Measurements from ENCODE around the gene SPATA45.
A peak's percentile ranks its signal among the peaks of the same experiment; 100 is the strongest.

Gene SPATA45

GRCh38 chr1:212825798-212826452 is 21.5 kb downstream of the SPATA45 start:
- no peaks in the 10 kb centered on the region for H3K4me1 ChIP-seq (ENCODE audit: control insufficient read depth, insufficient read depth, low read length)
- H3K27ac ChIP-seq (ENCODE audit: low read depth, low read length) = no peak overlapping the region
- H3K36me3 ChIP-seq (ENCODE audit: control insufficient read depth, insufficient read depth, low read length) = no peaks in the 10 kb centered on the region
- no peak overlapping the region for H3K9ac ChIP-seq (ENCODE audit: low read length)
- no peak overlapping the region for H3K4me3 ChIP-seq (ENCODE audit: low read length)
- no peaks in the 10 kb centered on the region for H3K27me3 ChIP-seq (ENCODE audit: control insufficient read depth, insufficient read depth, low read length)

GRCh38 chr1:212824201-212824600 is 23.2 kb downstream of the SPATA45 start:
- Histone ChIP-seq H3K4me1 (ENCODE audit: control insufficient read depth, insufficient read depth, low read length) (no peaks in the 10 kb centered on the region), H3K9ac (ENCODE audit: low read length) (no peak overlapping the region), H3K36me3 (ENCODE audit: control insufficient read depth, insufficient read depth, low read length) (no peaks in the 10 kb centered on the region), H3K27me3 (ENCODE audit: control insufficient read depth, insufficient read depth, low read length) (no peaks in the 10 kb centered on the region), H3K27ac (ENCODE audit: low read depth, low read length) (no peak overlapping the region), H3K4me3 (ENCODE audit: low read length) (no peak overlapping the region)

- Histone ChIP-seq H3K27ac (ENCODE audit: low read depth, low read length) (no peak overlapping the region), H3K4me3 (ENCODE audit: low read length) (no peak overlapping the region), H3K27me3 (ENCODE audit: control insufficient read depth, insufficient read depth, low read length) (no peaks in the 10 kb centered on the region), H3K9ac (ENCODE audit: low read length) (no peak overlapping the region), H3K36me3 (ENCODE audit: control insufficient read depth, insufficient read depth, low read length) (no peaks in the 10 kb centered on the region), H3K4me1 (ENCODE audit: control insufficient read depth, insufficient read depth, low read length) (no peaks in the 10 kb centered on the region)
Measured at GRCh38 chr1:212822956-212823355, 24.5 kb downstream of the SPATA45 start.

GRCh38 chr1:212820969-212821368 is 26.5 kb downstream of the SPATA45 start:
- H3K27ac ChIP-seq (ENCODE audit: low read depth, low read length) = no peak overlapping the region
- H3K9ac ChIP-seq (ENCODE audit: low read length) = no peak overlapping the region
- no peaks in the 10 kb centered on the region for H3K27me3 ChIP-seq (ENCODE audit: control insufficient read depth, insufficient read depth, low read length)
- no peaks in the 10 kb centered on the region for H3K4me1 ChIP-seq (ENCODE audit: control insufficient read depth, insufficient read depth, low read length)
- no peaks in the 10 kb centered on the region for H3K36me3 ChIP-seq (ENCODE audit: control insufficient read depth, insufficient read depth, low read length)
- H3K4me3 ChIP-seq (ENCODE audit: low read length) = no peak overlapping the region

- no peaks in the 10 kb centered on the region for H3K4me1 ChIP-seq (ENCODE audit: control insufficient read depth, insufficient read depth, low read length)
- no peaks in the 10 kb centered on the region for H3K36me3 ChIP-seq (ENCODE audit: control insufficient read depth, insufficient read depth, low read length)
- no peaks in the 10 kb centered on the region for H3K27me3 ChIP-seq (ENCODE audit: control insufficient read depth, insufficient read depth, low read length)
- H3K9ac ChIP-seq (ENCODE audit: low read length) = no peak overlapping the region
- H3K4me3 ChIP-seq (ENCODE audit: low read length) = no peak overlapping the region
- no peak overlapping the region for H3K27ac ChIP-seq (ENCODE audit: low read depth, low read length)
Measured at GRCh38 chr1:212819726-212820125, 27.7 kb downstream of the SPATA45 start.

- Histone ChIP-seq H3K36me3 (ENCODE audit: control insufficient read depth, insufficient read depth, low read length) (no peaks in the 10 kb centered on the region), H3K27ac (ENCODE audit: low read depth, low read length) (no peak overlapping the region), H3K27me3 (ENCODE audit: control insufficient read depth, insufficient read depth, low read length) (no peaks in the 10 kb centered on the region), H3K9ac (ENCODE audit: low read length) (no peak overlapping the region), H3K4me3 (ENCODE audit: low read length) (no peak overlapping the region), H3K4me1 (ENCODE audit: control insufficient read depth, insufficient read depth, low read length) (no peaks in the 10 kb centered on the region)
Measured at GRCh38 chr1:212816567-212817278, 30.7 kb downstream of the SPATA45 start.

- H3K4me3 ChIP-seq (ENCODE audit: low read length) = no peak overlapping the region
- no peaks in the 10 kb centered on the region for H3K4me1 ChIP-seq (ENCODE audit: control insufficient read depth, insufficient read depth, low read length)
- H3K27ac ChIP-seq (ENCODE audit: low read depth, low read length) = no peak overlapping the region
- H3K27me3 ChIP-seq (ENCODE audit: control insufficient read depth, insufficient read depth, low read length) = no peaks in the 10 kb centered on the region
- no peaks in the 10 kb centered on the region for H3K36me3 ChIP-seq (ENCODE audit: control insufficient read depth, insufficient read depth, low read length)
- no peak overlapping the region for H3K9ac ChIP-seq (ENCODE audit: low read length)
Measured at GRCh38 chr1:212814537-212815334, 32.7 kb downstream of the SPATA45 start.

GRCh38 chr1:212805767-212806166 is 41.7 kb downstream of the SPATA45 start:
- Histone ChIP-seq H3K9ac (ENCODE audit: low read length) (no peak overlapping the region), H3K4me1 (ENCODE audit: control insufficient read depth, insufficient read depth, low read length) (no peaks in the 10 kb centered on the region), H3K27ac (ENCODE audit: low read depth, low read length) (no peak overlapping the region), H3K27me3 (ENCODE audit: control insufficient read depth, insufficient read depth, low read length) (no peaks in the 10 kb centered on the region), H3K36me3 (ENCODE audit: control insufficient read depth, insufficient read depth, low read length) (peaks cover 2% of the 10 kb centered on the region), H3K4me3 (ENCODE audit: low read length) (no peak overlapping the region)

- H3K36me3 ChIP-seq (ENCODE audit: control insufficient read depth, insufficient read depth, low read length) = peaks cover 5% of the 10 kb centered on the region
- no peaks in the 10 kb centered on the region for H3K27me3 ChIP-seq (ENCODE audit: control insufficient read depth, insufficient read depth, low read length)
- H3K9ac ChIP-seq (ENCODE audit: low read length) = no peak overlapping the region
- no peak overlapping the region for H3K27ac ChIP-seq (ENCODE audit: low read depth, low read length)
- no peak overlapping the region for H3K4me3 ChIP-seq (ENCODE audit: low read length)
- H3K4me1 ChIP-seq (ENCODE audit: control insufficient read depth, insufficient read depth, low read length) = no peaks in the 10 kb centered on the region
Measured at GRCh38 chr1:212797681-212798080, 49.8 kb downstream of the SPATA45 start.

GRCh38 chr1:212794561-212795014 is 52.9 kb downstream of the SPATA45 start:
- H3K27me3 ChIP-seq (ENCODE audit: control insufficient read depth, insufficient read depth, low read length) = no peaks in the 10 kb centered on the region
- peaks cover 2% of the 10 kb centered on the region for H3K4me1 ChIP-seq (ENCODE audit: control insufficient read depth, insufficient read depth, low read length)
- H3K36me3 ChIP-seq (ENCODE audit: control insufficient read depth, insufficient read depth, low read length) = peaks cover 5% of the 10 kb centered on the region
- H3K9ac ChIP-seq (ENCODE audit: low read length) = no peak overlapping the region
- no peak overlapping the region for H3K4me3 ChIP-seq (ENCODE audit: low read length)
- no peak overlapping the region for H3K27ac ChIP-seq (ENCODE audit: low read depth, low read length)

- Histone ChIP-seq H3K9ac (ENCODE audit: low read length) (peak overlapping the region; percentile 96), H3K36me3 (ENCODE audit: control insufficient read depth, insufficient read depth, low read length) (no peaks in the 10 kb centered on the region), H3K27me3 (ENCODE audit: control insufficient read depth, insufficient read depth, low read length) (no peaks in the 10 kb centered on the region), H3K4me1 (ENCODE audit: control insufficient read depth, insufficient read depth, low read length) (peaks cover 2% of the 10 kb centered on the region), H3K27ac (ENCODE audit: low read depth, low read length) (peak overlapping the region; percentile 96), H3K4me3 (ENCODE audit: low read length) (peak overlapping the region; percentile 93)
Measured at GRCh38 chr1:212792396-212792908, 55.0 kb downstream of the SPATA45 start.

GRCh38 chr1:212791676-212792395 is 55.6 kb downstream of the SPATA45 start, which contains the start of the genes NSL1 and TATDN3:
TSS of gene NSL1 (minus strand) at chr1:212791777. CDS start at chr1:212791763, 14 bp downstream.
TSS of gene TATDN3 (plus strand) at chr1:212791894. CDS start at chr1:212791922, 28 bp downstream.
- no peaks in the 10 kb centered on the region for H3K27me3 ChIP-seq (ENCODE audit: control insufficient read depth, insufficient read depth, low read length)
- H3K9ac ChIP-seq (ENCODE audit: low read length) = peak within 1 kb of the TSS; percentile 96
- H3K36me3 ChIP-seq (ENCODE audit: control insufficient read depth, insufficient read depth, low read length) = no peaks in the 10 kb centered on the region
- H3K4me1 ChIP-seq (ENCODE audit: control insufficient read depth, insufficient read depth, low read length) = peaks cover 2% of the 10 kb centered on the region
- peak within 1 kb of the TSS; percentile 96 for H3K27ac ChIP-seq (ENCODE audit: low read depth, low read length)
- H3K4me3 ChIP-seq (ENCODE audit: low read length) = peak within 1 kb of the TSS; percentile 93
